ENCODE results near the gene MYBL2. TPM values are rescaled to one million over a fixed set of nuclear protein-coding genes. Genes with fewer than 3 reads are reported as not detected.

Gene MYBL2
- total and polyA plus RNA-seq, 8 donors, result 6.1 to 37.5 (median 19.5) TPM

GRCh38 chr20:43716123-43716522, 49.2 kb downstream of the MYBL2 start:
- no peaks in the 10 kb centered on the region for H3K27me3 ChIP-seq
- H3K4me1 ChIP-seq, result no peaks in the 10 kb centered on the region
- ATAC-seq (no peak), DNase-seq (no peak)
- TF ChIP-seq CTCF (IDR thresholded peaks at IDR 0.05), result no peak
- H3K27ac ChIP-seq, result no peak overlapping the region
- intact Hi-C loops (cut with DNase I), result no loop called here
- H3K4me3 ChIP-seq, result no peak overlapping the region
- no peaks in the 10 kb centered on the region for H3K9me3 ChIP-seq
- H3K36me3 ChIP-seq, result no peaks in the 10 kb centered on the region

GRCh38 chr20:43716757-43717615, 50.1 kb downstream of the MYBL2 start:
- Histone ChIP-seq H3K27me3 (no peaks in the 10 kb centered on the region), H3K36me3 (no peaks in the 10 kb centered on the region), H3K9me3 (no peaks in the 10 kb centered on the region), H3K4me1 (no peaks in the 10 kb centered on the region), H3K4me3 (no peak overlapping the region), H3K27ac (no peak overlapping the region)
- ATAC-seq (no peak), DNase-seq (no peak)
- TF ChIP-seq CTCF (IDR thresholded peaks at IDR 0.05), result no peak
- intact Hi-C loops (cut with DNase I), result no loop called here

GRCh38 chr20:43717616-43717995, 50.7 kb downstream of the MYBL2 start:
- no peak for TF ChIP-seq CTCF (IDR thresholded peaks at IDR 0.05)
- intact Hi-C loops (cut with DNase I), result no loop called here
- no peak overlapping the region for H3K4me3 ChIP-seq
- H3K27me3 ChIP-seq, result no peaks in the 10 kb centered on the region
- DNase-seq (no peak), ATAC-seq (no peak)
- H3K9me3 ChIP-seq, result no peaks in the 10 kb centered on the region
- no peaks in the 10 kb centered on the region for H3K4me1 ChIP-seq
- no peaks in the 10 kb centered on the region for H3K36me3 ChIP-seq
- H3K27ac ChIP-seq, result no peak overlapping the region

DNA sequence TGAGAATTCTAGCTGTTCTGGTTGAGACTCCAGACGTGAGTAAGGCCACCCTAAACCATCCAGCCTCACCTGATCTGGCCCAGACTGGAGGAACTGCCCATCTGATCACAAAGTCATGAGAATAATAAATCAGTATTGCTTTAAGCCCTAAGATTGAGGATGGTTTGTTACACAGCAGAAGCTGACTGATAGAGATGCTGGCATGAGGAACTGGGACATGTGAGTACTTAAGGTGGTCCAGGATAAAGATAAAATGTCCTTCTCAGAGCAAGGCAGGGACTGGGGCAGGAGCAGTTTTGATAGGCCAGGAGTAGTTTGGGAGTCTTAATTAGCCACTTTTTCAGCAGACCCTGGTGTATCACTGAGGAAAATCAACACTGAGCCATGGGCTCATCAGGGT, 53.1 kb downstream of the MYBL2 start:
- ATAC-seq, result no peak
- no peaks in the 10 kb centered on the region for H3K9me3 ChIP-seq
- intact Hi-C loops (cut with DNase I), result no loop called here
- no peaks in the 10 kb centered on the region for H3K4me1 ChIP-seq
- H3K36me3 ChIP-seq, result no peaks in the 10 kb centered on the region
- no peaks in the 10 kb centered on the region for H3K27me3 ChIP-seq
- no peak for DNase-seq
- H3K27ac ChIP-seq, result no peak overlapping the region
- TF ChIP-seq CTCF (IDR thresholded peaks at IDR 0.05), result no peak
- no peak overlapping the region for H3K4me3 ChIP-seq

DNA sequence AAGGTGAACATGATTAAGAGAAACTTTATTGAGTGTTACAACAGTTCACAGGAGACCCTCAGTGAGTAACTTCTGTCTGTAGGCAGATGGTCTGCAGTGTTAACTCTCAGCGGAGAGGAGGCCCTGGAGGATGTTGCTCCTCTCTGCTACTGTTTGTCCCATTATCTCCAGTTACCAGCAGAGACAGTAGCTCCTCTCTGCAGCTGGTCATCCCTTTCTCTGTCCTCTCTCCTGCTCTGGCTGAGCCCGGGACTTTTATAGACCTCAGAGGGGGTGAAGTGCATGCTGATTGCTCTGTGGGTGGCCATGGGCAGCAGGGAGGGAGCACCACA, 54.1 kb downstream of the MYBL2 start:
- H3K27ac ChIP-seq, result no peak overlapping the region
- H3K4me3 ChIP-seq, result no peak overlapping the region
- DNase-seq (no peak), ATAC-seq (no peak)
- no peaks in the 10 kb centered on the region for H3K4me1 ChIP-seq
- no peak for TF ChIP-seq CTCF (IDR thresholded peaks at IDR 0.05)
- no peaks in the 10 kb centered on the region for H3K27me3 ChIP-seq
- intact Hi-C loops (cut with DNase I), result no loop called here
- no peaks in the 10 kb centered on the region for H3K36me3 ChIP-seq
- H3K9me3 ChIP-seq, result no peaks in the 10 kb centered on the region

Measured in left lung (tissue), 10 donors.